Mucosa of descending colon (tissue), 3 donors: ENCODE results near the gene SPARC. TPM values are rescaled to one million over a fixed set of nuclear protein-coding genes. Genes with fewer than 3 reads are reported as not detected.

Experiments used
- ATAC-seq: fragments of 200-7000 bp; cut with Tn5 transposase; one replicate; pipeline ENCODE4 v1.9.1; 2020; ENCODE audit warnings: mild to moderate bottlenecking, moderate library complexity
- DNase-seq, 3 donors: peaks; one replicate each; pipeline ENCODE4 v3.0.0-alpha.2; 2020
- H3K36me3 ChIP-seq: fragments of 200-600 bp; one replicate; pipeline ENCODE4 v1.8.0; 2021; ENCODE audit warnings: low read depth, mild to moderate bottlenecking
- H3K4me1 ChIP-seq: fragments of 200-600 bp; one replicate; pipeline ENCODE4 v1.8.0; 2021; ENCODE audit warnings: low read depth, mild to moderate bottlenecking
- H3K4me3 ChIP-seq: fragments of 200-600 bp; one replicate; pipeline ENCODE4 v1.8.0; 2021; ENCODE audit warnings: mild to moderate bottlenecking
- H3K9me3 ChIP-seq: fragments of 200-600 bp; one replicate; pipeline ENCODE4 v1.8.0; 2021; ENCODE audit warnings: mild to moderate bottlenecking
- CTCF ChIP-seq: fragments of 200-600 bp; IDR thresholded peaks from one replicate; pipeline ENCODE4 v1.8.0; 2022; ENCODE audit warnings: antibody characterized with exemption, mild to moderate bottlenecking
- intact Hi-C, 2 donors: fragments of 100-400 bp; cut with DNase I in 1 of 2; cut with micrococcal nuclease in 1 of 2; formaldehyde crosslinking; loops; one replicate each; pipeline versions ENCODE4 v1.11.0 to v1.11.1; 2022; cut with DNase I, micrococcal nuclease
- total RNA-seq, 3 donors: library from RNA; stranded (reverse); fragmentation: NEBNext Ultra II Directional in 2 of 3; extraction: Animal tissue kit (Norgen Biotek cat#: 25700) in 2 of 3; gene quantifications; one replicate each; pipeline versions ENCODE4 v1.2.1 to v1.2.4, GENCODE V29; 2021 to 2023
- donor health status: DM: no; HTN: no; CAD: no; lungs with moderate emphysema.
- donor health status: DM: no; HTN: no; CAD: no.
- donor health status: DM: no; HTN: yes; CAD: no.

SPARC gene
- total RNA-seq, 3 donors from 2014 or later, result 78.0 to 410 (median 227) TPM

GRCh38 chr5:151676719-151677118 lies 10.0 kb downstream of the SPARC start:
- no peak overlapping the region for H3K4me3 ChIP-seq
- no peak for ATAC-seq
- peaks cover 3% of the 10 kb centered on the region for H3K4me1 ChIP-seq
- TF ChIP-seq CTCF, result no peak
- intact Hi-C loops, result no loop called here
- H3K36me3 ChIP-seq, result no peaks in the 10 kb centered on the region
- no peak for DNase-seq
- no peaks in the 10 kb centered on the region for H3K9me3 ChIP-seq

- DNase-seq (no peak), ATAC-seq (no peak)
- TF ChIP-seq CTCF, result no peak
- Histone ChIP-seq H3K9me3 (no peaks in the 10 kb centered on the region), H3K4me3 (no peak overlapping the region), H3K36me3 (no peaks in the 10 kb centered on the region), H3K4me1 (peaks cover 3% of the 10 kb centered on the region)
- intact Hi-C loops, result no loop called here
These were observed 10.4 kb downstream of the SPARC start for GRCh38 chr5:151676314-151676712.

DNA sequence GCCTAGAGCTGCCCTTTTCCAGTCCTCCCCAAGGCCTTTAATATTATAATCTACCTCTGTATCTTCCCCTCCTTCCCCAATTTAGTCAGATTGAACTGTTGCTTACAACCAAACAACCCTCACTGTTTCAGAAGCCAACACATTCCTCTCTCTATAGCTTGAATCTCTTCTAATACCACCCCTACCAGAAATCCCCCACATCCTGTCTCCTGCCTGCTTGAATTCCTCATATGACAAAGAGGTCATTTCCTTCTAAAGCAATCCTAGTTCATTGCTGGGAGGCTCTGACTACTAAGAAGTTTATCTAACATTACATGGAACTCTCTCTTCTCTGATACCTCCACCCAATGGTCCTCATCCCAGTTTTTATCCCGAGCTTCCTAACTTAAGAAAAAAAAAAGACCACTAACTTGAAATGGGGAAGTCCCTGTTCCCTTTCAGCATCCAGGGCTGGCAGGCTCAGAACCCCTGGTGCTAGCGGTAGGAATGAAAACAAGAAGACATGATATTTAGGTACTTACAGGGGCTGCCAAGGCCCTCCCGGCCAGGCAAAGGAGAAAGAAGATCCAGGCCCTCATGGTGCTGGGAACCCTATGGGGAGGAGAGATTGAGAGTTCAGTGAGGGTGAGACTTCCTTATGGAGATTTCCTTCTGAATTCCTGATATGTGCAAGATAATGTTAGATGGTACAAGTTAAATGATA lies 11.0 kb downstream of the SPARC start:
- no peak for DNase-seq
- no peak for ATAC-seq
- H3K36me3 ChIP-seq, result no peaks in the 10 kb centered on the region
- intact Hi-C loops, result no loop called here
- H3K4me1 ChIP-seq, result peaks cover 3% of the 10 kb centered on the region
- H3K9me3 ChIP-seq, result no peaks in the 10 kb centered on the region
- TF ChIP-seq CTCF, result no peak
- no peak overlapping the region for H3K4me3 ChIP-seq

DNA sequence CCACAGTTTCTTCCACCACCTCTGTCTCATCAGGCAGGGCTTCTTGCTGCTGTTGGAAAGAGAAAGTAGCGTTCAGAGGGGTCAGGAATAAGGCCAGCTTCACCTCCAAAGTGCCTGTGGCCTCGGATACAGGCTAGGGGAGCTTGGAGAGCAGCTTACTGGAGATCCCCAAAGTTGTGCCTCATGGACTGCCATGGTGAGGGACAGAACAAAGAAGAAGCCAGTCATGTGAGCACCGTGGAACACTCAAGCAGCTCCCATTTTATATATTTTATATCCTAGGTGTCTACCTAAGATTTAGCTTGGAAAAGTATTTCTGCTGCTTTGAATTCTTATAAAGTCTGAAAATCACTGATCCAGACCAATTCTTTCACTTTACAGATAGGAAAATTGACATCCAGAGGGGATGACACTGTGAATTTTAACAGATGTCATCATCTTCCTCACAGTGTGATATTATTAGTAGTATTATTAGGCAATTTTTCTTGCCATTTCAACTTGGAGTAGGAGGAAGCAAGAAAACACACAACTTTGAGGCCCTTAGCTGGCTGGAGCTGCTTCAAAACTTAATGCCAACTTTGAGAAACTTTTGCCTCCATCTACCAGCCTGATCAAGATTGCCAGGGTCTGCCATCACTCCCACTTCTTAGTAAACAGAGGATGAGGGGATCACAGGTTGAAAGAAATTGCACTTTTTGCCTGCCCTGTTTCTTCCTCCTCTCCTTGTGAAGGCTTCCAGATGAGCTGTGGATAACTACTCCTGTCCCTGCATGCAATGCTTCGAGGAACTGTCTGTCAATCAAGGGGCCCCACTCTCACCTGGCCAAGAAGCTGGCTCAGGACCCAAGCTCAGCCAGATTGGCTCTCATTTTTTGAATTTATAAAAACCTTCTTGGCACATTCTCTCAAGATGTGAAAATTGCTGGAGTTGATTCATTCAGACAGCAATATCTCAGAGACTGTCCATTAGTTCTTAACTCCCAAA lies 11.8 kb downstream of the SPARC start:
- Histone ChIP-seq H3K36me3 (no peaks in the 10 kb centered on the region), H3K9me3 (no peaks in the 10 kb centered on the region), H3K4me1 (peaks cover 6% of the 10 kb centered on the region), H3K4me3 (no peak overlapping the region)
- TF ChIP-seq CTCF, result no peak
- no peak for ATAC-seq
- intact Hi-C loops, result no loop called here
- DNase-seq, result no peak

- ATAC-seq (no peak), DNase-seq (no peak)
- intact Hi-C loops, result no loop called here
- TF ChIP-seq CTCF, result no peak
- Histone ChIP-seq H3K4me1 (peaks cover 6% of the 10 kb centered on the region), H3K4me3 (no peak overlapping the region), H3K9me3 (no peaks in the 10 kb centered on the region), H3K36me3 (no peaks in the 10 kb centered on the region)
These were observed 13.3 kb downstream of the SPARC start for GRCh38 chr5:151673421-151673820.
